NCI-H146 treated with DMSO at 0.1 percent for 48 hours (cell line): ENCODE data around the gene ZCCHC8.
"Not testable (repeated sequence)": the region's sequence is repeated elsewhere in the genome, so short reads cannot be mapped to it uniquely, and the experiment has no call there.

Experiments
- DNase-seq: peaks from one replicate; lab custom pipeline; 2025; ENCODE audit not compliant: unreplicated experiment; lab: John Stamatoyannopoulos, UW

Gene ZCCHC8

DNA sequence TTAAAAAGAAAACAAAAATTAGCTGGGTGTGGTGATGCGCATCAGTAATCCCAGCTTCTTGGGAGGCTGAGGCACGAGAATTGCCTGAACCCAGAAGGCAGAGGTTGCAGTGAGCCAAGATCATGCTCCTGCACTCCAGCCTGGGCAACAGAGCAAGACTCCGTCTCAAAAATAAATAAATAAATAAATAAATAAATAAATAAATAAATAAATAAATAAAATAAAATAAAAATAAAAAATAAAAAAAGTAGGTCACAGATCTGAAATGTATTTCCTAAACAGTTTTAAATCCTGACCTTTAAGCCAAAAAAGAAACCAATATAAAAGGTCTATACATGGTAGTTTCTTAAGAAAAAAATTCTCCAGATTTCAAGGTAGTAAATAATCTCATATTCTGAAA is 12.3 kb upstream of the ZCCHC8 start:
- DNase-seq, result not testable (repeated sequence)

DNA sequence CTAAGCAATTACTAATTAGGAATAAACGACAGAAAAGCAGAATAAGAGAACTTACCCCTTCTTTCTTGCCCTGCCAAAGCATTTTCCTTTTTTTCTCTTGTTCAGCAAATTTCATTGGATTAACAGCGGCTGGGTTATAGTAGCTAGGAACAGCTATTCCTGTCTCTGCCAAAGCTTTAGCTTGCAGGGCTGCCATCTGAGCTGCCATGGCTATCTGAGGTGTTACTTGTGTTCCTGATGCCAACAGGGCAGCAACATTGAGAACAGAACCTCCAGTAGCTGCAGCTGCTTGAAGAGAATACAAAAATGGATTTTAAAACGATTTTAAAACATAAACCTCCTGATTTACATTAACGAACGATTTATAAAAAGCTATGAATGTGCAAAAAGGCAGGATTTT is 7.4 kb upstream of the ZCCHC8 start:
- DNase-seq, result no peak

GRCh38 chr12:122506393-122506938 is 5.7 kb upstream of the ZCCHC8 start:
- DNase-seq, result no peak

DNA sequence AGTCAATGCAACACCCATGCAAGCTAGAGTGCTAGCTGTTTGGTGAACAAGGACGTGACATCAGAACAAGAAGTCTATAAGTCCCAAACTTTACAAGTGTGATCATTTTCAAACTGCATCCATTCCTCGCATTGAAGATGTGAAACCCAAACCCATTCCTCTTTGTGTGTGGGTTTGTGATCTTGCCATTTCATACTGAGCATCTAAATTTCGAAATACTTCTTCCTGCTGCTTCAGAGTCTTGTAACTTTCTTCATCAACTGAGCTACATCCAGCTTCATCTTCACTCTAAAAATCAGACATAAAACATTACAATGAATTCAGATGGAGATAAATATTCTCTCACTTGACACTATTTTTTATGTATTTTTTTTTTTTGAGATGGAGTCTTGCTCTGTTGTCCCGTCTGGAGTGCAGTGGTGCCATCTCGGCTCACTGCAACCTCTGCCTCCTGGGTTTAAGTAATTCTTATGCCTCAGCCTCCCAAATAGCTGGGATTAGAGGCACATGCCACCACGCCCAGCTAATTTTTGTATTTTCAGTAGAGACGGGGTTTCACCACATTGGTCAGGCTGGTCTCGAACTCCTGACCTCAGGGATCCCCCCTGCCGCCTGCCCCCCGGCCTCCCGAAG is 4.8 kb upstream of the ZCCHC8 start:
- DNase-seq, result no peak

GRCh38 chr12:122503783-122504590 is 3.3 kb upstream of the ZCCHC8 start:
- no peak for DNase-seq

DNA sequence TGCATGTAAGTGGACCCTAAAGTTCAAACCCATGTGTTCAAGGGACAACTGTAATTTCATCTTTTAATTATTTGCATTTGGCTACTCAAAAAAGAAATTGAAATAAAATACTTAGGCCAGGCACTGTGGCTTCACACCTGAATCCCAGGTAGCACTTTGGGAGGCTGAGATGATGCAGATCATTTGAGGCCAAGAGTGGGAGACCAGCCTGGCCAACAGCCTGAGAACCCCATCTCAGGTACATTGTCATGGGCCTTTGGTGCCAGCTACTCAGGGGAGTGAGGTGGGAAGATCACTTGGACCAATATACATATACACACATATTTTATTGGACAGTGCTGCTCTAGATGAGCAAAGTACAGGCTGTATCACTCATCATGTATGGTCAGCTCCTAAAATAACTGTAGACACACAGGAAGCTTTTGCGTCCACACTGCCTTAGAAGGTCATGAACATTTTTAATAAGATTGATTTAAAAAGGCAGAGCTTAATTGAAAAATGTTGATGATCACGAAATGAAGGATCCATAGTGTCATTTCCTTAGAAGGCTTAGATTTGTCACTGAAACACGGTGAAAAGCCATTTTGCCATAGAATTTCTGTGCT is 2.5 kb upstream of the ZCCHC8 start:
- no peak for DNase-seq

DNA sequence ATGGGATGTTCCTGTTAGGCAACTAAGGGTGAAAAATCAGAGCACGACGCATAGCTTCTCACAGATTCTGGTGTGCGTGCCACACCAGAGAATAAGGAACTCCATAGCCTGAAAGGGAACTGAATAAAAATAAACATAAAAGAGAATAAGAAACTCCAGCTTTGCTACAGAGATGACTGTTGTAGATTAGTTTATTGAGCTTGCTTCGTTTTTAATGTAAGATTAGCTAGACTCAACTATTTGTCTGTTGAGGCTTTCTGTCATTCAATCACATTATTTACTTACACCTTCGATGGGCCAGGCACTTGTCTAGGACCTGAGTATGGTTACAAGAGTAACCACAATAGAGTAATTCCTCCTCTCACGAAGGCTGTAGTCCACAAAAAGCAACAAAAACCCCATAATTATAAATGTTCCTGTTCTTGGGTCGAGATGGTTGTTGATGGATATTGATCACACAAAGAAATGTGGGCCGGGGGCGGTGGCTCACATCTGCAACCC is 807 bp upstream of the ZCCHC8 start:
- DNase-seq, result no peak

GRCh38 chr12:122499991-122500684 is 594 bp downstream of the ZCCHC8 start:
- peak; percentile 42 for DNase-seq

- no peak for DNase-seq
These were observed 5.5 kb downstream of the ZCCHC8 start for GRCh38 chr12:122495258-122495657.

DNA sequence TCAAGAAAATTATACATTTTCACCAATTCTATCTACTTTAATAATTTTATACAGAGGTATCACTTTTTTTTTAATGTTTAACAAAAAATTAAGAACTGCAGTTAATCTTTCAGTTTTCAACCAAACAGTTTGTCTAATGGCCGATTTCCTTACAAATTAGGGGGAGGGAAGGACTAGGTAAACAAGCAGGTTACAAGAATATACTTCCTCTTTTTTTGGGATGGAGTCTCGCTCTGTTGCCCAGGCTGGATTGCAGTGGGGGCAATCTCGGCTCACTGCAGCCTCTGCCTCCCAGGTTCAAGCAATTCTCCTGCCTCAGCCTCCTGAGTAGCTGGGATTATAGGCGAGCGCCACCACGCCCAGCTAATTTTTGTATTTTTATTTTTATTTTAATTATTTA is 7.5 kb downstream of the ZCCHC8 start:
- DNase-seq, result not testable (repeated sequence)

- DNase-seq, result no peak
These were observed 8.7 kb downstream of the ZCCHC8 start for GRCh38 chr12:122491991-122492390.

- no peak for DNase-seq
These were observed 11.7 kb downstream of the ZCCHC8 start for GRCh38 chr12:122489038-122489437.

GRCh38 chr12:122487807-122488206 is 12.9 kb downstream of the ZCCHC8 start:
- not testable (repeated sequence) for DNase-seq

- DNase-seq, result no peak
These were observed 13.8 kb downstream of the ZCCHC8 start for GRCh38 chr12:122486805-122487426.

- DNase-seq, result not testable (repeated sequence)
These were observed 14.4 kb downstream of the ZCCHC8 start for GRCh38 chr12:122486360-122486759.

GRCh38 chr12:122484385-122484784 is 16.3 kb downstream of the ZCCHC8 start:
- not testable (repeated sequence) for DNase-seq

- DNase-seq, result no peak
These were observed 16.8 kb downstream of the ZCCHC8 start for GRCh38 chr12:122483969-122484368.

DNA sequence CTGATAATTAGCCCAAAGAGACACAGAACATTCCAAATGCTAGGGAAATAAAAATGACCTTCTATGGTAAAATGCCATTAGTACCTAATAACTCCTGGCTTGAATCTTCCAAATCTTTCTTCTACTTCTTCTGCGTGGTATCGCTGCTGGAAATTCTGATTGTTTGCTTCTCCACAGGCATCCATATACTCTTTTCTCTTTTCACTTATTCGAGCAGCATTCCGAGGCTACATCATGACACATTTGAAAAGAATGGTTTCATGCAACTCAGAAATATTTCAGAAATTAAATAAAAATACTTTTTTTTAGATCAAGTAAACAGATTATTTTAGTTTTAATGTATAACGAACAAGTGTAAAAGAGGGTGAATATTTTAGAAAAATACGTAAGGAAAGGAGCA is 18.9 kb downstream of the ZCCHC8 start:
- DNase-seq, result no peak

DNA sequence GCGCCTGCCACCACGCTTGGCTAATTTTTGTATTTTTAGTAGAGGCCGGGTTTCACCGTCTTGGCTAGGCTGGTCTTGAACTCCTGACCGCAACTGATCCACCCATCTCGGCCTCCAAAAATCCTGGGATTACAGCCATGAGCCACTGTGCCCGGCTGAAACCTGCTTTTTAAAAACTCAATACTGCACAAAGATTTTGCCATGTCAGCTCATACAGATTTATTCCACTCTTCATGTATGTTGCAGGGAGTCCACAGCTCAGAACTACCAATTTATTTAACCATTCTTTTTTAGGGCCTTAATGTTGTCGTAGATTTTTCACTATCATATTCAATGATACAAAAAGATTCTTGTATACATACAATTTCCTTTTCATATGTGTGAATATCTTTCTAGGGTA is 20.0 kb downstream of the ZCCHC8 start:
- DNase-seq, result no peak

GRCh38 chr12:122474324-122474716 is 26.4 kb downstream of the ZCCHC8 start:
- no peak for DNase-seq
